ENCODE measurements around the gene NTN4. TPM values are rescaled to one million over a fixed set of nuclear protein-coding genes. Genes with fewer than 3 reads are reported as not detected.

NTN4 gene
- total and polyA plus RNA-seq, 4 donors = 3.2 to 30.5 (median 15.0) TPM

DNA sequence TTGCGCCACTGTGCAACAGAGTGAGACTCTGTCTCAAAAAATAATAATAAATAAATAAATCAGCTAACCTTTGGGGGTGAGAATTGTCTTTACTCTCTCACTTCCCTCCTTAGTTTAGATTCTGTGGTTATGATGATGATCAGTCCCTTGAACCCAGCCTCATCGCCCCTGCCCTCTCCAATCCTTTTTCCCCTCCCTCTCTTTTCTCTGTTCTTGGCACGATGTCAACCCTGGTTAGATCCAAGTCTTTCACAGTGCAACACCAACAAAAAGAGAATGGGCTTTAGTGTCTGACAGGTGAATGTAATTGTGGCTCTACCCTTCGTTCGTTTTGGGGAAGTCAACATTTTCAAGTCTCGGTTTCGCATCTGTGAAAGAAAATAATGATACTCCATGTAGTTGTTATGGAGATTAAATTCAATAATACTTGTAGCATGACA is 59.0 kb downstream of the NTN4 start:
- TF ChIP-seq HNF4G (IDR thresholded peaks at IDR 0.05) (no peak), SP1 (IDR thresholded peaks at IDR 0.05) (no peak), RAD21 (IDR thresholded peaks at IDR 0.05) (no peak), MAX (IDR thresholded peaks at IDR 0.05) (no peak), FOXA1 (IDR thresholded peaks at IDR 0.05) (no peak), RXRA (IDR thresholded peaks at IDR 0.05) (no peak), NR2F2 (IDR thresholded peaks at IDR 0.05) (no peak), ZBTB33 (IDR thresholded peaks at IDR 0.05) (no peak), HNF4A (conservative IDR thresholded peaks at IDR 0.05) (no peak), YY1 (IDR thresholded peaks at IDR 0.05) (no peak), JUND (IDR thresholded peaks at IDR 0.05) (no peak), GABPA (IDR thresholded peaks at IDR 0.05 in 1 of 2, conservative IDR thresholded peaks at IDR 0.05 in 1 of 2) (no peak), CTCF (IDR thresholded peaks at IDR 0.05; ENCODE audit: low read depth, low read length, missing input control) (no peak), EGR1 (IDR thresholded peaks at IDR 0.05; ENCODE audit: low read depth in 2 of 2) (no peak), FOXA2 (IDR thresholded peaks at IDR 0.05) (no peak)
- TF ChIP-seq, protein P1, sequence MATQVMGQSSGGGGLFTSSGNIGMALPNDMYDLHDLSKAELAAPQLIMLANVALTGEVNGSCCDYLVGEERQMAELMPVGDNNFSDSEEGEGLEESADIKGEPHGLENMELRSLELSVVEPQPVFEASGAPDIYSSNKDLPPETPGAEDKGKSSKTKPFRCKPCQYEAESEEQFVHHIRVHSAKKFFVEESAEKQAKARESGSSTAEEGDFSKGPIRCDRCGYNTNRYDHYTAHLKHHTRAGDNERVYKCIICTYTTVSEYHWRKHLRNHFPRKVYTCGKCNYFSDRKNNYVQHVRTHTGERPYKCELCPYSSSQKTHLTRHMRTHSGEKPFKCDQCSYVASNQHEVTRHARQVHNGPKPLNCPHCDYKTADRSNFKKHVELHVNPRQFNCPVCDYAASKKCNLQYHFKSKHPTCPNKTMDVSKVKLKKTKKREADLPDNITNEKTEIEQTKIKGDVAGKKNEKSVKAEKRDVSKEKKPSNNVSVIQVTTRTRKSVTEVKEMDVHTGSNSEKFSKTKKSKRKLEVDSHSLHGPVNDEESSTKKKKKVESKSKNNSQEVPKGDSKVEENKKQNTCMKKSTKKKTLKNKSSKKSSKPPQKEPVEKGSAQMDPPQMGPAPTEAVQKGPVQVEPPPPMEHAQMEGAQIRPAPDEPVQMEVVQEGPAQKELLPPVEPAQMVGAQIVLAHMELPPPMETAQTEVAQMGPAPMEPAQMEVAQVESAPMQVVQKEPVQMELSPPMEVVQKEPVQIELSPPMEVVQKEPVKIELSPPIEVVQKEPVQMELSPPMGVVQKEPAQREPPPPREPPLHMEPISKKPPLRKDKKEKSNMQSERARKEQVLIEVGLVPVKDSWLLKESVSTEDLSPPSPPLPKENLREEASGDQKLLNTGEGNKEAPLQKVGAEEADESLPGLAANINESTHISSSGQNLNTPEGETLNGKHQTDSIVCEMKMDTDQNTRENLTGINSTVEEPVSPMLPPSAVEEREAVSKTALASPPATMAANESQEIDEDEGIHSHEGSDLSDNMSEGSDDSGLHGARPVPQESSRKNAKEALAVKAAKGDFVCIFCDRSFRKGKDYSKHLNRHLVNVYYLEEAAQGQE (IDR thresholded peaks at IDR 0.05) = no peak
- Histone ChIP-seq H3K9ac (ENCODE audit: low read depth in 1 of 2, low read length in 2 of 2) (no peak overlapping the region), H3K4me3 (ENCODE audit: low read depth in 1 of 3, low read length in 3 of 3) (no peak overlapping the region), H3K4me1 (ENCODE audit: control insufficient read depth in 4 of 4, insufficient read depth in 4 of 4, low read length in 3 of 4) (no peaks in the 10 kb centered on the region), H3K36me3 (ENCODE audit: control insufficient read depth in 4 of 4, insufficient read depth in 3 of 4, low read depth in 1 of 4, low read length in 3 of 4) (peaks cover 0 to 6% (median under 1%) of the 10 kb centered on the region in 4 donors), H3K9me3 (ENCODE audit: control insufficient read depth in 4 of 4, low read length in 3 of 4) (no peaks in the 10 kb centered on the region), H3K27ac (ENCODE audit: low read depth in 1 of 2, low read length in 2 of 2) (no peak overlapping the region), H3K27me3 (ENCODE audit: control insufficient read depth in 4 of 4, insufficient read depth in 4 of 4, low read length in 3 of 4) (no peaks in the 10 kb centered on the region)
- DNase-seq (ENCODE audit: low spot score) = no peak
- WGBS = 96% methylated on average over 7 of the region's 7 CpGs

GRCh38 chr12:95730457-95730856 is 60.1 kb downstream of the NTN4 start:
- no peak for DNase-seq (ENCODE audit: low spot score)
- H3K9me3 ChIP-seq (ENCODE audit: control insufficient read depth in 4 of 4, low read length in 3 of 4) = no peaks in the 10 kb centered on the region
- WGBS = 71% methylated on average over 1 of the region's 1 CpG
- H3K36me3 ChIP-seq (ENCODE audit: control insufficient read depth in 4 of 4, insufficient read depth in 3 of 4, low read depth in 1 of 4, low read length in 3 of 4) = peaks cover 0 to 6% (median 0%) of the 10 kb centered on the region in 4 donors
- no peaks in the 10 kb centered on the region for H3K4me1 ChIP-seq (ENCODE audit: control insufficient read depth in 4 of 4, insufficient read depth in 4 of 4, low read length in 3 of 4)
- no peak overlapping the region for H3K4me3 ChIP-seq (ENCODE audit: low read depth in 1 of 3, low read length in 3 of 3)
- H3K27me3 ChIP-seq (ENCODE audit: control insufficient read depth in 4 of 4, insufficient read depth in 4 of 4, low read length in 3 of 4) = no peaks in the 10 kb centered on the region
- no peak overlapping the region for H3K9ac ChIP-seq (ENCODE audit: low read depth in 1 of 2, low read length in 2 of 2)
- no peak overlapping the region for H3K27ac ChIP-seq (ENCODE audit: low read depth in 1 of 2, low read length in 2 of 2)
- no peak for TF ChIP-seq CTCF (IDR thresholded peaks at IDR 0.05; ENCODE audit: low read depth, low read length, missing input control)
- TF ChIP-seq, protein P2, sequence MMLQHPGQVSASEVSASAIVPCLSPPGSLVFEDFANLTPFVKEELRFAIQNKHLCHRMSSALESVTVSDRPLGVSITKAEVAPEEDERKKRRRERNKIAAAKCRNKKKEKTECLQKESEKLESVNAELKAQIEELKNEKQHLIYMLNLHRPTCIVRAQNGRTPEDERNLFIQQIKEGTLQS (IDR thresholded peaks at IDR 0.05) = no peak
- TF ChIP-seq FOXA1 (IDR thresholded peaks at IDR 0.05) = no peak
- TF ChIP-seq YY1 (IDR thresholded peaks at IDR 0.05) = no peak
- TF ChIP-seq, protein P1 (IDR thresholded peaks at IDR 0.05) = no peak
- no peak for TF ChIP-seq JUND (IDR thresholded peaks at IDR 0.05)
- no peak for TF ChIP-seq HNF4G (IDR thresholded peaks at IDR 0.05)
- no peak for TF ChIP-seq EGR1 (IDR thresholded peaks at IDR 0.05; ENCODE audit: low read depth in 2 of 2)
- no peak for TF ChIP-seq SP1 (IDR thresholded peaks at IDR 0.05)
- no peak for TF ChIP-seq MAX (IDR thresholded peaks at IDR 0.05)
- no peak for TF ChIP-seq GABPA (IDR thresholded peaks at IDR 0.05 in 1 of 2, conservative IDR thresholded peaks at IDR 0.05 in 1 of 2)
- TF ChIP-seq FOXA2 (IDR thresholded peaks at IDR 0.05) = no peak

Data from liver (tissue), 9 donors.